Iris pigment epithelial cell (primary cell): ENCODE measurements around the gene CAND1.

Experiments
- DNase-seq: peaks from one replicate; pipeline ENCODE4 v3.0.0-alpha.2; 2011; ENCODE audit warnings: low read depth

The CAND1 gene

GRCh38 chr12:67268896-67269632 is at the start of gene CAND1:
Gene CAND1, plus strand, starts transcription at chr12:67269358. Its CDS starts 360 bp downstream, at chr12:67269718.
- peak; percentile 99 for DNase-seq

GRCh38 chr12:67220065-67220464 is 49.1 kb upstream of the CAND1 start:
- no peak for DNase-seq

- DNase-seq: peak; percentile 28
Measured at GRCh38 chr12:67222302-67222701, 46.9 kb upstream of the CAND1 start.

GRCh38 chr12:67223225-67223624 is 45.9 kb upstream of the CAND1 start:
- no peak for DNase-seq

GRCh38 chr12:67237231-67237630 is 31.9 kb upstream of the CAND1 start:
- no peak for DNase-seq

- peak; percentile 25 for DNase-seq
Measured at GRCh38 chr12:67239061-67239460, 30.1 kb upstream of the CAND1 start.

- DNase-seq: peak; percentile 8
Measured at GRCh38 chr12:67241482-67241881, 27.7 kb upstream of the CAND1 start.

GRCh38 chr12:67243260-67243659 is 25.9 kb upstream of the CAND1 start:
- no peak for DNase-seq

- no peak for DNase-seq
Measured at GRCh38 chr12:67245571-67245970, 23.6 kb upstream of the CAND1 start.

- DNase-seq: no peak
Measured at GRCh38 chr12:67251012-67251411, 18.1 kb upstream of the CAND1 start.

GRCh38 chr12:67254372-67255026 is 14.7 kb upstream of the CAND1 start:
- no peak for DNase-seq

- DNase-seq: no peak
Measured at GRCh38 chr12:67256649-67257048, 12.5 kb upstream of the CAND1 start.

- DNase-seq: no peak
Measured at GRCh38 chr12:67263471-67263870, 5.7 kb upstream of the CAND1 start.

- peak; percentile 99 for DNase-seq
Measured at GRCh38 chr12:67268335-67268895, 743 bp upstream of the CAND1 start.

GRCh38 chr12:67269633-67270573 is 745 bp downstream of the CAND1 start:
- peak; percentile 35 for DNase-seq

GRCh38 chr12:67270622-67271021 is 1.5 kb downstream of the CAND1 start:
- no peak for DNase-seq

- DNase-seq: peak; percentile 69
Measured at GRCh38 chr12:67271976-67272375, 2.8 kb downstream of the CAND1 start.

GRCh38 chr12:67274186-67274585 is 5.0 kb downstream of the CAND1 start:
- DNase-seq: no peak

- no peak for DNase-seq
Measured at GRCh38 chr12:67275380-67275913, 6.3 kb downstream of the CAND1 start.

GRCh38 chr12:67276421-67276820 is 7.3 kb downstream of the CAND1 start:
- peak; percentile 77 for DNase-seq

GRCh38 chr12:67279637-67280036 is 10.5 kb downstream of the CAND1 start:
- no peak for DNase-seq

- DNase-seq: no peak
Measured at GRCh38 chr12:67280088-67280487, 10.9 kb downstream of the CAND1 start.
